ENCODE data around the gene ZFAND3.
A peak's percentile ranks its signal among the peaks of the same experiment; 100 is the strongest.

ZFAND3 gene

GRCh38 chr6:38080889-38081288, 261.4 kb downstream of the ZFAND3 start:
- peak overlapping the region; percentile 59 for H3K9ac ChIP-seq (ENCODE audit: low read length)
- H2AFZ ChIP-seq (ENCODE audit: low read depth, low read length) = no peak overlapping the region
- H3K27me3 ChIP-seq (ENCODE audit: control insufficient read depth in 1 of 2, insufficient read depth in 1 of 2, low read length in 2 of 2) = no peaks in the 10 kb centered on the region
- no peak overlapping the region for H2BK15ac ChIP-seq (ENCODE audit: low read depth, poor library complexity, severe bottlenecking)
- H3K4me2 ChIP-seq (ENCODE audit: low read length, poor library complexity, severe bottlenecking) = no peak overlapping the region
- H3K9me3 ChIP-seq (ENCODE audit: control insufficient read depth, low read length) = no peaks in the 10 kb centered on the region
- no peak overlapping the region for H2BK120ac ChIP-seq (ENCODE audit: low read depth, low read length)
- H3K23ac ChIP-seq (ENCODE audit: low read length in 2 of 2) = no peak overlapping the region
- H3K4ac ChIP-seq (ENCODE audit: low read depth in 1 of 2, low read length in 2 of 2) = no peak overlapping the region
- no peak overlapping the region for H3K4me3 ChIP-seq (ENCODE audit: insufficient read depth in 1 of 2, low read depth in 1 of 2, low read length in 2 of 2)
- H2BK12ac ChIP-seq (ENCODE audit: low read length in 2 of 2) = no peak overlapping the region
- DNase-seq = no peak
- 100% methylated on average over 1 of the region's 2 CpGs for WGBS
- no peak overlapping the region for H4K8ac ChIP-seq (ENCODE audit: low read length)
- H3K18ac ChIP-seq (ENCODE audit: low read depth in 1 of 2, low read length in 2 of 2) = no peak overlapping the region
- no peak overlapping the region for H2AK5ac ChIP-seq (ENCODE audit: low read length, severe bottlenecking)
- H3K14ac ChIP-seq (ENCODE audit: low read length in 2 of 2) = no peak overlapping the region
- no peaks in the 10 kb centered on the region for H3K4me1 ChIP-seq (ENCODE audit: control insufficient read depth, insufficient read depth, low read depth, low read length)
- H3K79me1 ChIP-seq (replicated peaks; ENCODE audit: low read length, poor library complexity, severe bottlenecking) = peaks cover 21% of the 10 kb centered on the region
- H2BK5ac ChIP-seq (ENCODE audit: low read depth, low read length, poor library complexity, severe bottlenecking) = no peak overlapping the region
- peaks cover 0 to 39% of the 10 kb centered on the region in 2 experiments for H3K36me3 ChIP-seq (ENCODE audit: control insufficient read depth in 1 of 2, insufficient read depth in 2 of 2, low read depth in 1 of 2, low read length in 2 of 2)
- no peak overlapping the region for H4K91ac ChIP-seq (ENCODE audit: low read length)
- peak overlapping the region; percentile 45 for H3K27ac ChIP-seq (ENCODE audit: low read length, poor library complexity, severe bottlenecking)

- Histone ChIP-seq H3K4ac (ENCODE audit: low read depth in 1 of 2, low read length in 2 of 2) (no peak overlapping the region), H3K9me3 (ENCODE audit: control insufficient read depth, low read length) (no peaks in the 10 kb centered on the region), H3K36me3 (ENCODE audit: control insufficient read depth in 1 of 2, insufficient read depth in 2 of 2, low read depth in 1 of 2, low read length in 2 of 2) (peaks cover 0 to 55% of the 10 kb centered on the region in 2 experiments), H3K27me3 (ENCODE audit: control insufficient read depth in 1 of 2, insufficient read depth in 1 of 2, low read length in 2 of 2) (no peaks in the 10 kb centered on the region), H3K4me1 (ENCODE audit: control insufficient read depth, insufficient read depth, low read depth, low read length) (no peaks in the 10 kb centered on the region), H3K79me1 (replicated peaks; ENCODE audit: low read length, poor library complexity, severe bottlenecking) (peaks cover 15% of the 10 kb centered on the region), H3K14ac (ENCODE audit: low read length in 2 of 2) (no peak overlapping the region), H3K27ac (ENCODE audit: low read length, poor library complexity, severe bottlenecking) (no peak overlapping the region), H3K23ac (ENCODE audit: low read length in 2 of 2) (no peak overlapping the region), H2AK5ac (ENCODE audit: low read length, severe bottlenecking) (no peak overlapping the region), H2BK12ac (ENCODE audit: low read length in 2 of 2) (no peak overlapping the region), H2AFZ (ENCODE audit: low read depth, low read length) (no peak overlapping the region), H3K4me2 (ENCODE audit: low read length, poor library complexity, severe bottlenecking) (no peak overlapping the region), H4K91ac (ENCODE audit: low read length) (no peak overlapping the region), H3K9ac (ENCODE audit: low read length) (no peak overlapping the region), H2BK15ac (ENCODE audit: low read depth, poor library complexity, severe bottlenecking) (no peak overlapping the region), H2BK120ac (ENCODE audit: low read depth, low read length) (no peak overlapping the region), H3K18ac (ENCODE audit: low read depth in 1 of 2, low read length in 2 of 2) (no peak overlapping the region), H4K8ac (ENCODE audit: low read length) (no peak overlapping the region), H2BK5ac (ENCODE audit: low read depth, low read length, poor library complexity, severe bottlenecking) (no peak overlapping the region), H3K4me3 (ENCODE audit: insufficient read depth in 1 of 2, low read depth in 1 of 2, low read length in 2 of 2) (no peak overlapping the region)
- DNase-seq = no peak
These were observed 265.5 kb downstream of the ZFAND3 start for GRCh38 chr6:38085031-38085430.

- H2BK15ac ChIP-seq (ENCODE audit: low read depth, poor library complexity, severe bottlenecking) = no peak overlapping the region
- no CpG with 5 or more reads among the region's 2 CpGs for whole genome bisulfite sequencing
- peaks cover 0 to 55% of the 10 kb centered on the region in 2 experiments for H3K36me3 ChIP-seq (ENCODE audit: control insufficient read depth in 1 of 2, insufficient read depth in 2 of 2, low read depth in 1 of 2, low read length in 2 of 2)
- peaks cover 21% of the 10 kb centered on the region for H3K79me1 ChIP-seq (replicated peaks; ENCODE audit: low read length, poor library complexity, severe bottlenecking)
- no peak overlapping the region for H3K4me3 ChIP-seq (ENCODE audit: insufficient read depth in 1 of 2, low read depth in 1 of 2, low read length in 2 of 2)
- no peak overlapping the region for H3K23ac ChIP-seq (ENCODE audit: low read length in 2 of 2)
- H3K14ac ChIP-seq (ENCODE audit: low read length in 2 of 2) = no peak overlapping the region
- H4K8ac ChIP-seq (ENCODE audit: low read length) = no peak overlapping the region
- no peak overlapping the region for H2BK5ac ChIP-seq (ENCODE audit: low read depth, low read length, poor library complexity, severe bottlenecking)
- no peak overlapping the region for H3K18ac ChIP-seq (ENCODE audit: low read depth in 1 of 2, low read length in 2 of 2)
- H2BK120ac ChIP-seq (ENCODE audit: low read depth, low read length) = no peak overlapping the region
- H4K91ac ChIP-seq (ENCODE audit: low read length) = no peak overlapping the region
- no peak for DNase-seq
- no peaks in the 10 kb centered on the region for H3K27me3 ChIP-seq (ENCODE audit: control insufficient read depth in 1 of 2, insufficient read depth in 1 of 2, low read length in 2 of 2)
- no peak overlapping the region for H2BK12ac ChIP-seq (ENCODE audit: low read length in 2 of 2)
- no peak overlapping the region for H3K27ac ChIP-seq (ENCODE audit: low read length, poor library complexity, severe bottlenecking)
- H3K4me1 ChIP-seq (ENCODE audit: control insufficient read depth, insufficient read depth, low read depth, low read length) = no peaks in the 10 kb centered on the region
- no peak overlapping the region for H2AFZ ChIP-seq (ENCODE audit: low read depth, low read length)
- no peak overlapping the region for H3K9ac ChIP-seq (ENCODE audit: low read length)
- H3K9me3 ChIP-seq (ENCODE audit: control insufficient read depth, low read length) = no peaks in the 10 kb centered on the region
- no peak overlapping the region for H3K4ac ChIP-seq (ENCODE audit: low read depth in 1 of 2, low read length in 2 of 2)
- no peak overlapping the region for H2AK5ac ChIP-seq (ENCODE audit: low read length, severe bottlenecking)
- H3K4me2 ChIP-seq (ENCODE audit: low read length, poor library complexity, severe bottlenecking) = no peak overlapping the region
These were observed 266.8 kb downstream of the ZFAND3 start for GRCh38 chr6:38086346-38086745.

- 89% methylated on average over 2 of the region's 2 CpGs for WGBS
- H3K79me1 ChIP-seq (replicated peaks; ENCODE audit: low read length, poor library complexity, severe bottlenecking) = peaks cover 19% of the 10 kb centered on the region
These were observed 268.5 kb downstream of the ZFAND3 start for GRCh38 chr6:38088010-38088409.

More at GRCh38 chr6:38088010-38088409, 268.5 kb downstream of the ZFAND3 start:
- DNase-seq = no peak
- Histone ChIP-seq H3K4me3 (ENCODE audit: insufficient read depth in 1 of 2, low read depth in 1 of 2, low read length in 2 of 2) (no peak overlapping the region), H4K91ac (ENCODE audit: low read length) (no peak overlapping the region), H4K8ac (ENCODE audit: low read length) (no peak overlapping the region), H3K9ac (ENCODE audit: low read length) (no peak overlapping the region), H2BK5ac (ENCODE audit: low read depth, low read length, poor library complexity, severe bottlenecking) (no peak overlapping the region), H3K9me3 (ENCODE audit: control insufficient read depth, low read length) (no peaks in the 10 kb centered on the region), H2AFZ (ENCODE audit: low read depth, low read length) (no peak overlapping the region), H3K18ac (ENCODE audit: low read depth in 1 of 2, low read length in 2 of 2) (no peak overlapping the region), H3K4me2 (ENCODE audit: low read length, poor library complexity, severe bottlenecking) (no peak overlapping the region), H3K27me3 (ENCODE audit: control insufficient read depth in 1 of 2, insufficient read depth in 1 of 2, low read length in 2 of 2) (no peaks in the 10 kb centered on the region), H3K4me1 (ENCODE audit: control insufficient read depth, insufficient read depth, low read depth, low read length) (peaks cover 3% of the 10 kb centered on the region), H3K36me3 (ENCODE audit: control insufficient read depth in 1 of 2, insufficient read depth in 2 of 2, low read depth in 1 of 2, low read length in 2 of 2) (peaks cover 0 to 45% of the 10 kb centered on the region in 2 experiments), H2AK5ac (ENCODE audit: low read length, severe bottlenecking) (no peak overlapping the region), H3K4ac (ENCODE audit: low read depth in 1 of 2, low read length in 2 of 2) (no peak overlapping the region), H2BK15ac (ENCODE audit: low read depth, poor library complexity, severe bottlenecking) (no peak overlapping the region), H3K14ac (ENCODE audit: low read length in 2 of 2) (no peak overlapping the region), H3K23ac (ENCODE audit: low read length in 2 of 2) (no peak overlapping the region), H3K27ac (ENCODE audit: low read length, poor library complexity, severe bottlenecking) (no peak overlapping the region), H2BK12ac (ENCODE audit: low read length in 2 of 2) (no peak overlapping the region), H2BK120ac (ENCODE audit: low read depth, low read length) (no peak overlapping the region)
